CD4-positive, alpha-beta T cell (primary cell): ENCODE data around the gene SLC8A3. TPM values are rescaled to one million over a fixed set of nuclear protein-coding genes. Genes with fewer than 3 reads are reported as not detected.

Experiments
- ATAC-seq: fragments of 200-7000 bp; cut with Tn5 transposase; one replicate; pipeline ENCODE4 v1.10.0; 2022; ENCODE audit warnings: mild to moderate bottlenecking; ENCODE audit not compliant: poor library complexity
- CTCF ChIA-PET: fragments of 350-600 bp; sonication (Branson Sonifier 250); formaldehyde crosslinking; loops from one replicate; lab custom pipeline; 2021; ENCODE audit warnings: antibody characterized with exemption, inconsistent platforms; lab: Charles Lee
- POLR2A ChIA-PET: fragments of 350-600 bp; sonication (Branson Sonifier 250); formaldehyde crosslinking; loops from one replicate; lab custom pipeline; 2021; ENCODE audit warnings: antibody characterized with exemption, inconsistent platforms; lab: Charles Lee
- DNase-seq, 14 experiments: peaks; one replicate each; pipeline ENCODE4 v3.0.0-alpha.2; 2013 to 2020; ENCODE audit warnings: mixed read lengths in 2 of 14
- H3K27ac ChIP-seq, 2 donors: one replicate each; pipeline versions ENCODE4 v1.5.1 to v1.7.0; 2013; ENCODE audit warnings: low read length in 2 of 2, low read depth in 1 of 2, mild to moderate bottlenecking in 1 of 2
- H3K27me3 ChIP-seq, 2 experiments: 1 replicate in 1 of 2; 2 replicates in 1 of 2; pipeline versions ENCODE4 v1.6.1 to v1.7.0; 2013; ENCODE audit warnings: low read length in 2 of 2, control low read depth in 1 of 2, mild to moderate bottlenecking in 1 of 2, moderate library complexity in 1 of 2; ENCODE audit not compliant: insufficient read depth in 2 of 2, control insufficient read depth in 1 of 2
- H3K36me3 ChIP-seq: one replicate; pipeline ENCODE4 v1.6.1; 2013; ENCODE audit warnings: low read length, control low read depth; ENCODE audit not compliant: insufficient read depth
- H3K4me1 ChIP-seq: one replicate; pipeline ENCODE4 v1.6.1; 2013; ENCODE audit warnings: low read length, control low read depth; ENCODE audit not compliant: insufficient read depth
- H3K4me3 ChIP-seq: one replicate; pipeline ENCODE4 v1.5.1; 2013; ENCODE audit warnings: mild to moderate bottlenecking, low read length, moderate library complexity
- H3K9me3 ChIP-seq, 2 experiments: 1 replicate in 1 of 2; 2 replicates in 1 of 2; pipeline versions ENCODE4 v1.6.1 to v1.7.0; 2013; ENCODE audit warnings: low read length in 2 of 2, mild to moderate bottlenecking in 2 of 2, control low read depth in 1 of 2, moderate library complexity in 1 of 2; ENCODE audit not compliant: control insufficient read depth in 1 of 2, insufficient read depth in 1 of 2
- H3K27ac Mint-ChIP-seq: one replicate; pipeline ENCODE4 v1.8.0; 2020; ENCODE audit warnings: mixed read lengths
- H3K27me3 Mint-ChIP-seq: one replicate; pipeline ENCODE4 v1.8.0; 2021; ENCODE audit warnings: mixed read lengths
- H3K36me3 Mint-ChIP-seq: one replicate; pipeline ENCODE4 v1.8.0; 2021; ENCODE audit warnings: low read depth, mixed read lengths
- H3K4me1 Mint-ChIP-seq: one replicate; pipeline ENCODE4 v1.8.0; 2021; ENCODE audit warnings: low read depth, mixed read lengths
- H3K4me3 Mint-ChIP-seq: one replicate; pipeline ENCODE4 v1.8.0; 2020; ENCODE audit warnings: mild to moderate bottlenecking, mixed read lengths
- H3K9me3 Mint-ChIP-seq: one replicate; pipeline ENCODE4 v1.8.0; 2020; ENCODE audit warnings: mixed read lengths
- CTCF ChIP-seq: fragments of 200-600 bp; IDR thresholded peaks from one replicate; pipeline ENCODE4 v1.8.0; 2022; ENCODE audit warnings: antibody characterized with exemption, mild to moderate bottlenecking
- intact Hi-C, 2 experiments: fragments of 100-400 bp; cut with DNase I in 1 of 2; cut with micrococcal nuclease in 1 of 2; formaldehyde crosslinking; loops; one replicate each; pipeline versions ENCODE4 v1.15.1 to v1.9.0; 2023 to 2025; cut with DNase I, micrococcal nuclease
- total RNA-seq, 174 experiments: library from RNA in 2 of 174; stranded (reverse) in 2 of 174; gene quantifications; one replicate each; pipeline ENCODE4 v1.2.3 and lab custom pipeline; 2021 to 2026

Gene SLC8A3
- total RNA-seq, 2 experiments from 2014 or later = not detected

GRCh38 chr14:70023871-70024270 is 164.9 kb downstream of the SLC8A3 start:
- Mint-ChIP-seq H3K27ac (no peak overlapping the region), H3K4me3 (no peak overlapping the region), H3K4me1 (no peaks in the 10 kb centered on the region), H3K9me3 (no peaks in the 10 kb centered on the region), H3K27me3 (peaks cover 5% of the 10 kb centered on the region), H3K36me3 (no peaks in the 10 kb centered on the region)
- no peak for TF ChIP-seq CTCF
- Histone ChIP-seq H3K4me3 (no peak overlapping the region), H3K4me1 (peaks cover 2% of the 10 kb centered on the region), H3K27me3 (peaks cover 0 to 3% of the 10 kb centered on the region in 2 experiments), H3K36me3 (no peaks in the 10 kb centered on the region), H3K27ac (no peak overlapping the region), H3K9me3 (no peaks in the 10 kb centered on the region)
- POLR2A ChIA-PET = no interaction called here
- intact Hi-C loops = no loop called here
- DNase-seq (no peak), ATAC-seq (no peak)
- CTCF ChIA-PET = no interaction called here

GRCh38 chr14:70022771-70023445 is 165.8 kb downstream of the SLC8A3 start:
- peaks cover 5% of the 10 kb centered on the region for H3K27me3 Mint-ChIP-seq
- no peaks in the 10 kb centered on the region for H3K9me3 Mint-ChIP-seq
- no peak overlapping the region for H3K4me3 ChIP-seq
- ATAC-seq = no peak
- H3K9me3 ChIP-seq = no peaks in the 10 kb centered on the region
- H3K27ac Mint-ChIP-seq = no peak overlapping the region
- no peaks in the 10 kb centered on the region for H3K36me3 ChIP-seq
- no peak for TF ChIP-seq CTCF
- no peaks in the 10 kb centered on the region for H3K27me3 ChIP-seq
- no peaks in the 10 kb centered on the region for H3K36me3 Mint-ChIP-seq
- intact Hi-C loops = no loop called here
- no peak overlapping the region for H3K4me3 Mint-ChIP-seq
- no peak overlapping the region for H3K27ac ChIP-seq
- ChIA-PET CTCF (no interaction called here), POLR2A (interaction anchor here (0.5 to 0.7 kb wide), 2 partner anchors 17 to 1882 kb away, joined by 3 read pairs; no protein-coding TSS in a partner anchor)
- H3K4me1 ChIP-seq = peaks cover 8% of the 10 kb centered on the region
- no peak for DNase-seq
- H3K4me1 Mint-ChIP-seq = peaks cover 4% of the 10 kb centered on the region

- CTCF ChIA-PET = no interaction called here
- Mint-ChIP-seq H3K4me1 (peaks cover 4% of the 10 kb centered on the region), H3K9me3 (no peaks in the 10 kb centered on the region), H3K27ac (no peak overlapping the region), H3K36me3 (no peaks in the 10 kb centered on the region), H3K27me3 (peaks cover 7% of the 10 kb centered on the region), H3K4me3 (no peak overlapping the region)
- intact Hi-C loops = no loop called here
- POLR2A ChIA-PET = no interaction called here
- ATAC-seq (no peak), DNase-seq (no peak)
- H3K4me3 ChIP-seq = no peak overlapping the region
- H3K36me3 ChIP-seq = no peaks in the 10 kb centered on the region
- peaks cover 8% of the 10 kb centered on the region for H3K4me1 ChIP-seq
- no peak for TF ChIP-seq CTCF
- H3K9me3 ChIP-seq = no peaks in the 10 kb centered on the region
- H3K27me3 ChIP-seq = no peaks in the 10 kb centered on the region
- no peak overlapping the region for H3K27ac ChIP-seq
Measured at GRCh38 chr14:70021548-70022220, 167.1 kb downstream of the SLC8A3 start.
